Measurements from ENCODE around the gene PPP1R14B.

Gene PPP1R14B, protein sequence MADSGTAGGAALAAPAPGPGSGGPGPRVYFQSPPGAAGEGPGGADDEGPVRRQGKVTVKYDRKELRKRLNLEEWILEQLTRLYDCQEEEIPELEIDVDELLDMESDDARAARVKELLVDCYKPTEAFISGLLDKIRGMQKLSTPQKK

DNA sequence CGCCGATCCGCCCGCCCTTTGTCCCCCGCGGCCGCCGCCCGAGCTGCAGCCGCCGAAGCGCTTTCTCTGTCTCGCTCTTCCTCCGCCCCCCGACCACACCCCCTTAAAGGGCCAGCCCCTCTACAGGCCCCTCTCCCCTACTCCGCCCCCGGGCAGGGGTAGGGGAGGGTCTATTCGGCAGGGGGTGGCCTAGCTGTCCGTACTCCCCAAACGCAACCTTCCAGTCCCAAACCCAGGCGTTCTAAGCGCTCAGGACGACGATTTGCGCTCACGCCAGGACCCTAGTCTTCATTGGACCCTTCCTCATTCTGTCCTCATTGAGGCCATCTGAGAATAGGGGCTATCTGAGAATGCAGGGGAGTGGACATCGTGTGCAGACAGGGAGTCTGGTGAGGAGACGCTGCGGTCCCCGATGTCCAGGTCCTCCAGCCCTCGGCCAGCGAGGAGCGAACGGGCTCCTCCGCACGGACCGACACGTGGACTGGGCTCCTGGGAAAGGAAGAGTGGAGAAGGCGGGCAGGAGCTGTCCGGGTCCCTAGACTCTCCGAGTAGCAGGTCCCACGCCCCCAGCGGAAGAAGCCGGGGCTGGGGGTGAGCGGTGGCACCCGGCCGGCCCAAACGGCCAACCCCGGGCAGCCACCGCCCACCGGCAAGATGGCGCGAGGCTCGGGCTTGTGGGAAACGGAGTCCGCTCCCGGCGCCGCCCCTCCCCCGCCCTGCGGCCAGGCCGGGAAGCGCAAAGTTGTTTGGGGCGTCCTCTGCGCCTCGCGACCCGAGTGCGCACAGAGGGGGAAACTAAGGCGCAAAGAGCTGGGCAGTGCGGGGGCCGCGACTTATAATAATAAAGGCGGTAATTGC is at the start of gene PPP1R14B:
TSS of gene PPP1R14B (minus strand) at position 73 of the 858 bp plus-strand sequence. CDS start 270 bp downstream, outside the sequence.
- no peak for DNase-seq (ENCODE audit: low read depth)

DNA sequence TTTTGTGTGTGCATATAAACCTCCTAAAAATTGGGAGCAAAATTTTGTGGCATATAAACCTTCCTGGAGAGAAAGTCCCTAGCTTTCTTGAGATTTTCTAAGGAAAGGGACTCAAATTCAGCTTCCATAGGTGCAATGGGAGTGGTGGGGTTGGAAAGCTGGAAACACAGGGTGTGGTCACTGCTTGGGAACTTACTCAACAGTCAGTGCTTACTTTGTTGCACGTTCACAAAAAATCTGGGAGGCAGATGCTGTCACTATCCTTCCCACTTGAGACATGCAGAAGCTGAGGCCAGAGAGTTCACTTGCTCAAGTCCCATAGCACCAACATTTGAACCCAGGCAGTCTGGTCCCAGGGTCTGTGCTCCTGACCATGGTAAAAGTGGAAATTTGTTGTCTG is 49.5 kb upstream of the PPP1R14B start:
- no peak for DNase-seq (ENCODE audit: low read depth)

DNA sequence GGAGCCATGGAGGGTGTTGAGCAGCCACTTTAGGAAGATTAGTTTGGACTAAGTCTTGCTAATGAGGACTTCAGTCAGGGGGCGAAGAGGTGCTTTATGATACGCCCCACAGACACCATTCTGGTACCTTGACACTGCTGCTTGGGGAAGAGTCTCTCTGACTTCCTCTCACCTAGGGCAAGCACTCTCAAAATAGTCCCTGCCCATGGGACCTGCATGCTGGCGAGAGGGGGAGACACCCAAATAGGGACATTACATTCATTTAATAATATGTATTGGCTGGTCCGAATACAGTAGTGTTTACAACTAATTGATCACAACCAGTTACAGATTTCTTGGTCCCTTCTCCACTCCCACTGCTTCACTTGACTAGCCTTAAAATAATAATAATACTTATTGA is 49.0 kb upstream of the PPP1R14B start:
- no peak for DNase-seq (ENCODE audit: low read depth)

DNA sequence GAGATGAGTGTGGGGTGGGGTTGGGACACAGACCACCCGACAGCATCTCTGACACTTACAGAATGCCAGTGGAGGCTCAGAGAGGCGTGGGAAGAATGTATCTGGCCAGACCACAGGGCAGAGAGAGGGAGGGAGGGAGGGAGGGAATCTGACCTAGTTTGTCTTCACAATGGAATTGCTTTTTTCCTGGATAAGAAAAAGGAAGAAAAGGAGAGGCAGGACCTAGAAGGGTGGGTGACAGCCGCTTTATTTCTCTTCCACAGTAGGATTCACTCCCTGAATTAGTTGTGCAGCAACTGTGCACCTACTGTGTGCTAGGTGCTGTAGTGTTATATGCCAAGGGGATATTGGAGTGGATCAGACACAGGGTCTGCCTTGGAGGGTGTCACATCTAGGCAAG is 48.0 kb upstream of the PPP1R14B start:
- no peak for DNase-seq (ENCODE audit: low read depth)

DNA sequence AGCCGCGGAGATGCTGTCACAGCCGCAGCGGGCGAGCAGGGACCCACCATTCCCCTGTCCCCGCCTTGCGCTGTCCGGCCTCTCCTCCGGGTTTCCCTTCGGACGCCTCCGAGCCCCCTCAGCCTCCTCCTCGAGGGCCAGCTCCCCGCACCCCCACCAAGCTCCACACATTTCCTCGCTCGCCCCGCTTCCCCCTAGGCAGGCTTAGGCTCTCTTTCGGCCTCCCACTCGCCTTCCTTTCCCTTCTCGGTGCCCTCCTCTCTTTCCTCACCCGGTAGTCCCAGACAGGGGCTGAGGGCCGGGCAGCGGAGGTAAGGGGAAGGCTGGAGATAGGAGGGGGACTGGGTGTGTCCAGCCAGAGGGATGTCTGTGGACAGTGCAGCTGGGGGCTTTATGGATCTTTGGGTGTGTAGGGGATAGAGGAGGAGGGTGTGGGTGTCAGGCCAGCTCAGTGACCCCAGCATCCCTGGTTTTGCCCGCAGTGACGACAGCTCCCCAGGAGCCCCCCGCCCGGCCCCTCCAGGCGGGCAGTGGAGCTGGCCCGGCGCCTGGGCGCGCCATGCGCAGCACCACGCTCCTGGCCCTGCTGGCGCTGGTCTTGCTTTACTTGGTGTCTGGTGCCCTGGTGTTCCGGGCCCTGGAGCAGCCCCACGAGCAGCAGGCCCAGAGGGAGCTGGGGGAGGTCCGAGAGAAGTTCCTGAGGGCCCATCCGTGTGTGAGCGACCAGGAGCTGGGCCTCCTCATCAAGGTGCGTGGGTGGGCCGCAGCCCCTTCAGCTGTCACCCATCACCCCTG is 45.9 kb upstream of the PPP1R14B start:
- DNase-seq (ENCODE audit: low read depth) = no peak

DNA sequence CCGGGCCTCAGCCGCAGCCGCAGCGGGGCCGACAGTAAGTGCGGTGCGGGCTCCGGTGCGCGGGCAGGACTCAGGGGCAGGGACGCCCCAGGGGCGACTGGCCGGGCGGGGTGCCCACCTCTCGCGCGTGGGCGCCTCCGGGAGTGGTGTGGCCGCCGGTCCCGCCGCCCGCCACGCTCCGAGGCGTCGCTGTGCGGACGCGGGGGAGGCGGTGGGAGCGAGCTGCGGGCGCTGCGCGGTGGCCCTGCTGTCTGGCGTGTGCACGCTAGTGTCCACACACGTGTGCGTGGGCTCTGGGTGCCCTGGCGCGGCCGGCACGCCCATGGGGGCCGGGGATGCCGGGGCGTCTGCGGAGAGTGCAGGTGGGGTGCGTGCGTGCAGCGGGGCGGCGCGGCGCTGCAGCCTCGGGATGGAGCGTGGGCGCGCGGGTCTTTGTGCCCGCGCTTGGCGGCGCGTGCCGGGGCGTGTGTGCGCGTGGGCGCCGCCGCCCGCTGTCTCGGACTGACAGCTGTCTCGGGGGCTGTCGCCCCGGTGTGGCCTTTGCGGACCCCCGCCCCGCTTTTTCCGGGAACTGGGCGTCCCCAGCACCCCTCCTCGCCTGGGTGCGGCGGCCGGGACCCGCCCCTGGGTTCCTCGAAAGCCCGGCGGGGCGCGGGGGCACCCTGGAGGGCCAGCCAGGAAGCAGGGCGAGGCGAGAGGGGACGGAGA is 45.2 kb upstream of the PPP1R14B start:
- DNase-seq (ENCODE audit: low read depth) = no peak

DNA sequence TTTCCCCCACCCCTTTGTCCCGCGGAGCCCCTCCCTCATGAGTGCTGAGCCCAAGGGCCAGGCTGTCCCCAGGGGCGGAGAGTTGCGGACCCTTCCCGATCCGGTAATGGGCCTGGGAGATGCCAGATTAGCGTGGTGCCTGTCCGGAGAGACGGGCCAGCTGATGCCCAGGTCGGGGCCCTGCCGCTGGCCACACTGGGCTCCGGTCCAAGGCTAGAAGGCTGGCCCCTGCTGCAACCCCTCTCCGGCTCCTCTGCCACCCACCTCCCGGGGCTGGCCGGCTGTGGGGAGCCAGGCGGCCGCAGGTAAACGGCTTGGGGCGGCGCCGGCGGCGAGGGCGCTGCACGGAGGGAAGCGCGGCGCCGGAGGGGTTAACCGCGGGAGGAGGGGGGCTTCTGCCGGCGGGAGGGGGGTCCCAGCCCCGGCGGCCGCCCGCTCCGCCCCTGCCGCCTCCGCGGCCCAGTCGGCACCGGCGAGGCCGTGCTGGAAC is 44.6 kb upstream of the PPP1R14B start, which contains the start of gene KCNK4:
TSS of gene KCNK4 (plus strand) at position 41 of the 490 bp plus-strand sequence. CDS start 1,717 bp downstream, outside the sequence.
- no peak for DNase-seq (ENCODE audit: low read depth)

DNA sequence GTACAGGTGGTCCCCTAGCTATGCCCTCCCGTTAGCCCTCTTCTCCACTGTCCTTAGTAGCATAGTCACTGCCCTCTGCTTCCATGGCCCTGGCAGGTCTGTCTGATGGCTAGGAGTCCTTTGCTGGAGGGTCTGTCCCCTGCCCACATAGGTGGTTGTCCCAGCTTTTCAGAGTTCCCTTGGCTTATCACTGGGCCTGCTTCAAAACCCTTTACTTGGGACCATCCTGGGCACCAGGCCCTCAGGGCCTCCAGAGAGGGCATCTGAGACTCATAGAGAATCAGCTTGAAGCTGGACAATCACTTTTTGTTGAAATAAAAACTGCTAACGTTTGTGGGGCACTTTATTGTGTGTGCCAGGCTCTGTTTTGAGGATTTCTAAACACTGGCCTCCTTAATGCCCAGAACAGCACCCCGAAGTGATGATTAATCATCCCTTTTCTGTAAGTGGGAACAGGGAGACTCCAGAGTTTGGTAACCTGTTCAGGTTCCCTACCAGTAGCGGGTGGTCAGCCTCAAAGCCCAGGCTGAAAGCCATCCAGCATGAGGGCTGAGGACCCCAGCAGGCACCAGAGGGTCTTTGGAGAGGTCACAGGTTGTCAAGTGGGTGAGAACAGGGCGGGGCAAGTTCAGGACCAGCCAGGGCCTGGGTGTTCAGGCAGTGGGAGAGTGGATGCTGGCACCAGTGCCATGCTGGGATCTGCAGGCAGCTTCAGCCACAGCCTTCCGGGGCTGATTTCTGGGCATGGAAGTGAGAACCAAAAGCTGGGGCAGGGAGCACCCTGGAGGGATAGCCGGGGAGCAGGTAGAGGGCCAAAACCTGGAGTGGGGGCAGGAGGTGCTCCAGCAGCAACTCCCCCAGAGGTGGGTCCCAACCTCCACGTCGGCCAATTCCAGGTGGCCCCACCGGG is 43.9 kb upstream of the PPP1R14B start:
- no peak for DNase-seq (ENCODE audit: low read depth)

DNA sequence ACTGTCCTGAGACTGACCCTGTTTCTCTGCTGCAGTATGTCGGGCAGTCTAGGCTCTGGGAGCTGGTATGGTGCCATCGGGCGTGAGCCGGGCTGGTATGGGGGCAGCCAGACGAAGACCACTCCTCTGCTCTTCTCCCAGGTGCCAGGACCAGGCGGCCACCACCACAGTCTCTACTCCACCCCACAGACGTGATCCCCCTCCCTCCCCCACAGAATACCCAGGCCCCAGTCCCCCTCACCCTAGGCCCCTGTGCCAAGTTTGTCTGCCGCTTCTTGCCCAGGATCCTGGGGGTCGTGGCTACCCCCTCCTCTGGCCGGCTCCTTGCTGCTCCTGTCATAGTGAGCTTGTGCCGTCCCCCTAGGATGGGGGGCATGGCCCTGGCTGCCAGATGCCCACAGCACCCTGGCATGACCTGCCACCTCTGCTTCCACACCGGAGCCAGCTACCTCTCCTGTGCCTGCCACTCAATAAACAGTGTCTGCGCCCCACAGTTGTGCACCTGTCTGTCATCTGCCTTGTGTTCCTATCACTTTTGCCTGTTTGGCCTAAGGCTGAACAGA is 42.3 kb upstream of the PPP1R14B start:
- DNase-seq (ENCODE audit: low read depth) = no peak

DNA sequence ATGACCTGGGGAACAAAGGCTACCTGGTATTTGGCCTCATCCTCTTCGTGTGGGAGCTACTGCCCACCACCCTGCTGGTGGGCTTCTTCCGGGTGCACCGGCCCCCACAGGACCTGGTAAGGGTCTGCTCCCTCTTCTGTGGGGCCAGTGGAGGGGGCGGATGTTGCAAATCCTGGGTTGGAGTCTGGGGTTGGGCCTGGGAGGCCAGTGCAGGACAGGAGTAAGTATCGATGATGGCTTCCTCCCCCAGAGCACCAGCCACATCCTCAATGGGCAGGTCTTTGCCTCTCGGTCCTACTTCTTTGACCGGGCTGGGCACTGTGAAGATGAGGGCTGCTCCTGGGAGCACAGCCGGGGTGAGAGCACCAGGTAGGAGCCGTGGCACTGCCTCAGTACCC is 41.6 kb upstream of the PPP1R14B start:
- no peak for DNase-seq (ENCODE audit: low read depth)

DNA sequence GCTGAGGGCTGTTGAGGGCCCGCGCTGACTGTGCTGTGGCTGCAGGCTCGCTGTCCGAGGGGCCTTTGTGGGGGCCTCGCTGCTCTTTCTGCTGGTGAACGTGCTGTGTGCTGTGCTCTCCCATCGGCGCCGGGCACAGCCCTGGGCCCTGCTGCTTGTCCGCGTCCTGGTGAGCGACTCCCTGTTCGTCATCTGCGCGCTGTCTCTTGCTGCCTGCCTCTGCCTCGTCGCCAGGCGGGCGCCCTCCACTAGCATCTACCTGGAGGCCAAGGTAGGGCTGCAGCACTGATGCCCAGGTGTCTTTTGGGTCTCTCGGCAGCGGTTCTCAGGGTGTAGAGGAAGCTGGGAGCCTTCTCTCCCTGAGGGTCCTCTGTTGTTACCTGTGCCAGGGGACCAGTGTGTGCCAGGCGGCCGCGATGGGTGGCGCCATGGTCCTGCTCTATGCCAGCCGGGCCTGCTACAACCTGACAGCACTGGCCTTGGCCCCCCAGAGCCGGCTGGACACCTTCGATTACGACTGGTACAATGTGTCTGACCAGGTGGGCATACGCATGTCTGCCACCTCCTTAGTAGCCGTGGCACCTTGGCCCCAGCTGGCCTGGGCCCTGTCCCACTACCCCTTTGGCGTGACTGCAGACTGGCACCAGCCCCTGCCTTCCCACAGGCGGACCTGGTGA is 41.1 kb upstream of the PPP1R14B start:
- no peak for DNase-seq (ENCODE audit: low read depth)

DNA sequence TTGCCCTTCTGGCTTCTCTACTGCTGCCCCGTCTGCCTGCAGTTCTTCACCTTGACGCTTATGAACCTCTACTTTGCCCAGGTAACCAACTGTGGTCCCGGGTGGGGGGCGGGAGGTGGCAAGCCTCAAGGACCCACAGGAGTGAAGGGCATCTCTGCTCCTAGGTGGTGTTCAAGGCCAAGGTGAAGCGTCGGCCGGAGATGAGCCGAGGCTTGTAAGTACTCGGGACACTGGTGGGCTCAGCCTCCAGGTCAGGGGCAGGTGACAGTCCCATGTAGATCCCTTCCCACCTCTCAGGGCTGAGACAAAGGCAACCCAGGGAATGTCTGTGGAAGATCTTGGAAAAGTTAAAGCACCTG is 40.0 kb upstream of the PPP1R14B start:
- DNase-seq (ENCODE audit: low read depth) = no peak

DNA sequence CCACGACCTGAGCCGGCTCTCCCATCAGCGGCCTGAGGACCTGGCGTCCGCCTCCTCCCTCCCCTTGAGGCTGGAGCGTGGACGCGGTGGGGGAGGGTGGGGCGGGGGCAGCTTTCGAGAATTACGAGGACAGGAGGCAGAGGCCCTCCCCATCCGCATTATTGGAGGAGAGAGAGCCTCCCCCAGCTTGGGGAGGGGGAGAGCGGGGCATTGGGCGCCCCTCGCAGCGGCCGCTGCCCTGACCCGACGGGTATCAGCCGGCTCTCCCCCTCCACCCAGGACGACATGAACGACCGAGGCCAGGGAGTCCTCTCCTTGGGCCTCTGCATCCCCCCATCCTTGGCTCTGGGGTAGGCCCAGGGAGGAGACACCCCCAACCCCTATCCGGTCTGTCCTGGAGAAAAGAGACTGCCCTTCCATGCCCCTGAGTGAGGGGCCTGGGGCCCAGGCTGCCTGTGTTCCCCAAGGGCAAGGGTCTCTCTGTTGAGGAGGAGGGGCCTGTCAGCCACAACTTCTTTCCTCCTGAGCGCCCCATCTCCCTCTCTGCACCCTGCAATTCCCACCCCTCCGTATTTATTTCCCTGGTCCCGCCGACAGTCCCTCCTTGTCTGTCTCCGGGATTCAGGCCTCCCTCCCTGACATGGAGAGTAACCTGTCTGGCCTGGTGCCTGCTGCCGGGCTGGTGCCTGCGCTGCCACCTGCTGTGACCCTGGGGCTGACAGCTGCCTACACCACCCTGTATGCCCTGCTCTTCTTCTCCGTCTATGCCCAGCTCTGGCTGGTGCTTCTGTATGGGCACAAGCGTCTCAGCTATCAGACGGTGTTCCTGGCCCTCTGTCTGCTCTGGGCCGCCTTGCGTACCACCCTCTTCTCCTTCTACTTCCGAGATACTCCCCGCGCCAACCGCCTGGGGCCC is 39.4 kb upstream of the PPP1R14B start:
- no peak for DNase-seq (ENCODE audit: low read depth)

DNA sequence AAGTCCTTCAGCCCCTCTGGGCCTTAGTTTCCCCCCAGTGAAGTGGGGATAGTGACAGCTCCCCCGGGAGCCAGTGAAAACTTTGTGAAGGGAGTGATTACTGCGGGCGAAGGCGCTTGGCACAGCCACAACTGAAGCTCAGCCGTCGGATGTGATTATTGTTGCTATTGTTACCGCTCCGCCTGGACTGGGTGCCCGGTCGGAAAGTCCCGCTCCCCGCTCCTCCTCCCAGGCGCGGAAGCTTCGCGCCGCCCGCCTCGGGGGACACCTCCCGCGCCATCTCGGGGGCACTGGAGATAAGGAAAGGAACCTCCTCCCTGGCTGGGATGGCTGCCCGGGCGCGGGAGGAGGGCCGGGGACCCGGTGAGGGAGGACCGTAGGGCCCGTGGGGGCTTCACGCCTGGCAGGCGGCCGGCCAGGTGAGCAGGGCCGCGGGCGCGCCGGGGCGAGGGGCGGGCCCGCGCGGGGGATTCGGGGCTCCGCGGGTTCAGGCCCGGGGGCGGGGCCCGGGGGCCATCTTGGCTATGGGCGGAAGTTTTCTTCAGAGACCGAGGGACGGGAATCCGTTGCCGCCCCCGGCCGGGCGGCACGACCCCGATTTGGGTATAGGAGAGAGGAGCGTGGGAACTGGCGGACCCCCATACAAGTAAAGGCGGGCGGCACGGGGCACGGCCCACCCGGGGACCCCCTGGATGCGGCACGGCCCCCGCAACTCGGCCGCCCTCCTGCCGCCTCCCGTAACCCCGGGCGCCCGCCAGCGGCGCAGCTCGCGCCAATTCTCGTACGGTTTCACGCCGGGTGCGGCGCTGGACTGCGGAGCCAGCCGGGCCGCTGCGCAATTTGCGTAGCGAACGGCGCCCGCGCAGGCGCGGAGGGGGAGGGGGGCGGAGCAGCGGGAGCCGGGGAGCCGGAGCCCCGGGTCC is 38.5 kb upstream of the PPP1R14B start, which contains the start of gene GPR137:
TSS of gene GPR137 (plus strand) at position 887 of the 923 bp plus-strand sequence. CDS start 677 bp downstream, outside the sequence.
- DNase-seq (ENCODE audit: low read depth) = no peak

DNA sequence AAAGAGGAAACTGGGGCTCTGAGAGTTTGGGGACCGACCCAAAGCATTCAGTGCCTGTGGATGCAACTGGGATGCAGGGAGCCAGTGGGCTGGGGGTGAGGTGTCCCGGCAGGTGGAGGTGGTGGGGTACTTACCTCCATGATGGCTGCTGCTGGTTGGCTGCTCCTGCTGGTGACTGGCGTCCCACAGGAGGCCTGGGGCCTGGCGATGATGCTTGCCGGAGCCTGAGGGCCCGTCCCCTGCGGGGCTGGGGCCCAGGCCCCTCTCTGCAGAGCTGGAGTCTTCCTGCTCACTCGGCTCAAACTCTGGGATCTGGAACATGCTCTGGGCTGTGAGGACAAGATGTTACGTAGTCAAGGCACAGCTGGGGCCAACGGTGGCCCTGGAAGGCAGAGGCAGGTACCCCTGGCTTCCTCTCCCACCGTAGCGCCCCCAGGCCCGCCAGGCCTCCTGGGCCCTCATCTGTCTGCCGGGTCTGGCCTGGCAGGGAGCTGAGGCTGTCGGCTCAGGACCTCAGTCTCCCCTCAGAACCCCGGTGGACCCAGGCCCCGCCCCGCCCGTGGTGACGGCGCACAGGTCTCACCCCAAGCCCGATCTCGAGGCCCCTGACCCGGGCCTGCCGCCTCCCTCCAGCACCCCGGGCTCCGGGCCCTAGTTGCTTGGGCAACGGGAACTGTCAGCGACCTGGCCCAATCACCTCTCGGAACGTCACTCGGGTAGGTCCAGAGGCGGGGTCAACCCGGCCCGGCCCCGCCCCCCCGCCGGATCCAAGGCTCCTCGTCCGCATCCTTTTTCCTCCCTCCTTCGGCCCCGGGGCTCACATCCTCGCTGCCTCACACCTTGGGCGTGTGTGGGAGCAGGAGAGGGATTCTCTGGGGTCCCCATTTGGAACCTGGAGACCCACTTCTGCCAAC is 37.6 kb upstream of the PPP1R14B start, which contains the start of gene BAD:
TSS of gene BAD (minus strand) at position 618 of the 914 bp plus-strand sequence. CDS start at position 321, 297 bp downstream.
- no peak for DNase-seq (ENCODE audit: low read depth)

DNA sequence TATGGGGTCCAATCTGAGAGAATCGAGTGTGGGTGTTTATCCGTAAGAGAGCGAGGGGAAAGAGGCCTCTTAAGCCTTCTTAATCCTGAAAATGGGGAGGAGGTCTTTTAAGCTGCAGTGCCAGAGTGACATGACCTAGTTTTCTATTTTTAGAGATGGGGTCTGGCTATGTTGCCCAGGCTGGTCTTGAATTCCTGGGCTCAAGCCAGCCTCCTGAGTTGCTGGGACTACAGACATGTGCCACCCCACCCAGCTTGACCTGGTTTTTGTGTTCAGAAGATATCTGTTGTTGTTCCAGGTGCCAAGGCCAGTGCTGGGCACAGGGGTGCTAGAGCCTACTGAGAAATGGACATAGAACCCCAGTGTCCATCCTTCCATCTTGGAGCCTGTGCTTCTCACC is 36.3 kb upstream of the PPP1R14B start:
- no peak for DNase-seq (ENCODE audit: low read depth)
